ENCODE results near the gene UFSP2. TPM values are rescaled to one million over a fixed set of nuclear protein-coding genes. Genes with fewer than 3 reads are reported as not detected.

UFSP2 gene
- total and polyA plus RNA-seq, 2 donors (not counting 1 experiment from before 2014, with no cell fraction given), result 43.1 to 43.2 TPM

DNA sequence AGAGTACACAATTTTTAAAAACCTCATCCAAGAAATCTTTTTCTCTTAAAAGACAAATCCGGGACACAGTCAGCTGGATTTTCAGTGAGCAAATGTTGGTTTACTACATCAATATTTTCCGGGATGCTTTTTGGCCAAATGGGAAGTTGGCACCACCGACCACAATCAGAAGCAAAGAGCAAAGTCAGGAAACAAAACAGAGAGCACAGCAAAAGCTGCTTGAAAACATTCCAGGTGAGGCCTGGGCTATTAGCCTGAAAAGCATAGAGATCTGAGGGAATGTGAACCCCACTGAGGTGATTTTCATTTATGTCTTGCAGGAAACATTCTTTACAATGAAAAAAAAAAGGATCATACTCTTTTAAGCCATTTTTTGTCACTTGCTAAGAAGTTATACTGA is 63.9 kb downstream of the UFSP2 start:
- H3K4me1 ChIP-seq (ENCODE audit: control insufficient read depth, extremely low read depth, insufficient read depth, low read length), result peaks cover 3% of the 10 kb centered on the region
- no peak overlapping the region for H3K4me2 ChIP-seq (ENCODE audit: extremely low read depth, insufficient read depth, low read length)
- TF ChIP-seq EZH2 (IDR thresholded peaks at IDR 0.05; ENCODE audit: low read length, missing control alignments), result no peak
- TF ChIP-seq, protein P1, sequence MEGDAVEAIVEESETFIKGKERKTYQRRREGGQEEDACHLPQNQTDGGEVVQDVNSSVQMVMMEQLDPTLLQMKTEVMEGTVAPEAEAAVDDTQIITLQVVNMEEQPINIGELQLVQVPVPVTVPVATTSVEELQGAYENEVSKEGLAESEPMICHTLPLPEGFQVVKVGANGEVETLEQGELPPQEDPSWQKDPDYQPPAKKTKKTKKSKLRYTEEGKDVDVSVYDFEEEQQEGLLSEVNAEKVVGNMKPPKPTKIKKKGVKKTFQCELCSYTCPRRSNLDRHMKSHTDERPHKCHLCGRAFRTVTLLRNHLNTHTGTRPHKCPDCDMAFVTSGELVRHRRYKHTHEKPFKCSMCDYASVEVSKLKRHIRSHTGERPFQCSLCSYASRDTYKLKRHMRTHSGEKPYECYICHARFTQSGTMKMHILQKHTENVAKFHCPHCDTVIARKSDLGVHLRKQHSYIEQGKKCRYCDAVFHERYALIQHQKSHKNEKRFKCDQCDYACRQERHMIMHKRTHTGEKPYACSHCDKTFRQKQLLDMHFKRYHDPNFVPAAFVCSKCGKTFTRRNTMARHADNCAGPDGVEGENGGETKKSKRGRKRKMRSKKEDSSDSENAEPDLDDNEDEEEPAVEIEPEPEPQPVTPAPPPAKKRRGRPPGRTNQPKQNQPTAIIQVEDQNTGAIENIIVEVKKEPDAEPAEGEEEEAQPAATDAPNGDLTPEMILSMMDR (conservative IDR thresholded peaks at IDR 0.05 in 1 of 2, IDR thresholded peaks at IDR 0.05 in 1 of 2; ENCODE audit: low read depth in 1 of 2, low read length in 2 of 2), result no peak
- H2AFZ ChIP-seq (ENCODE audit: low read length), result no peak overlapping the region
- no peaks in the 10 kb centered on the region for H3K27me3 ChIP-seq (ENCODE audit: control insufficient read depth, insufficient read depth, low read length)
- H3K79me2 ChIP-seq (ENCODE audit: control insufficient read depth, insufficient read depth, low read length), result no peaks in the 10 kb centered on the region
- H3K27ac ChIP-seq (ENCODE audit: insufficient read depth, low read length), result no peak overlapping the region
- H3K4me3 ChIP-seq (replicated peaks in 1 of 4; ENCODE audit: control extremely low read depth in 1 of 4, insufficient read depth in 1 of 4, low read depth in 3 of 4, low read length in 4 of 4), result no peak overlapping the region
- H4K20me1 ChIP-seq (ENCODE audit: control insufficient read depth, extremely low read depth, insufficient read depth, low read length), result no peaks in the 10 kb centered on the region
- no peak for DNase-seq (ENCODE audit: low read depth in 2 of 2)
- no peak overlapping the region for H3K9ac ChIP-seq (ENCODE audit: insufficient read depth, low read length)
- H3K9me3 ChIP-seq (ENCODE audit: control insufficient read depth, insufficient read depth, low read depth, low read length), result no peaks in the 10 kb centered on the region
- H3K36me3 ChIP-seq (ENCODE audit: control insufficient read depth, insufficient read depth, low read length), result no peaks in the 10 kb centered on the region

DNA sequence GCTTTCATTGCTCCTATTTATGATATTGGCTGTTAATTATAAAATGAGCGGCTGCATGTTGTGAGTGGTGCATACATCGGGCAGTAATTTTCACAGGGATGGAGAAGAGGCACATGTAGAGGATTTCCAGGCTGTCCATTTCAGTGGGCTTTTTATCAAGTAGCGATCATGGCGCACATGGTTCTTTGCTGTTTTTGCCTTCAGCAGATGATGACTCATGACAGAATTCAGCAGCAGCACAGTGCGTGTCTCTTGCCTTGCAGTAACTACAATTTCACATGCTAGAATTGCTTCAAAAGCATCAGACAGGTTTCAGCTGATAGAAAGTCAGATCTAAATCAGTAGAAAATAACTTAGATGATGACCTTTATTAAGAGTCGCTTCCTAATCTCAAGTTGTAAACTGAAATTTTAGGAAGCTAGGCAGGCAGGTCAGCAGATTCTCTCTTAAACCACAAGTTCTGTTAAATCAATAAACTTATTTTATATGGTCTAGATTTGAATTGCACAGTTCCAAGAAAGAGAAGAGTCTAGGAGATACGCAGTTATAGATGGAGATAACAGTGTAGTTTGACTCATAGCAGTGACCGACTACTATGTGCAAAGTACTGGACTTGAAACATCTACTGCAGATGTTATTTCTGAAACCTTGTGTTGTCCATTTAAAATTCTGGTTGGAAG is 65.9 kb downstream of the UFSP2 start:
- Histone ChIP-seq H3K27ac (ENCODE audit: insufficient read depth, low read length) (no peak overlapping the region), H2AFZ (ENCODE audit: low read length) (no peak overlapping the region), H3K4me1 (ENCODE audit: control insufficient read depth, extremely low read depth, insufficient read depth, low read length) (peaks cover 3% of the 10 kb centered on the region), H3K4me3 (replicated peaks in 1 of 4; ENCODE audit: control extremely low read depth in 1 of 4, insufficient read depth in 1 of 4, low read depth in 3 of 4, low read length in 4 of 4) (no peak overlapping the region), H3K4me2 (ENCODE audit: extremely low read depth, insufficient read depth, low read length) (no peak overlapping the region), H3K9ac (ENCODE audit: insufficient read depth, low read length) (no peak overlapping the region), H3K27me3 (ENCODE audit: control insufficient read depth, insufficient read depth, low read length) (no peaks in the 10 kb centered on the region), H3K79me2 (ENCODE audit: control insufficient read depth, insufficient read depth, low read length) (no peaks in the 10 kb centered on the region), H3K36me3 (ENCODE audit: control insufficient read depth, insufficient read depth, low read length) (no peaks in the 10 kb centered on the region), H4K20me1 (ENCODE audit: control insufficient read depth, extremely low read depth, insufficient read depth, low read length) (no peaks in the 10 kb centered on the region), H3K9me3 (ENCODE audit: control insufficient read depth, insufficient read depth, low read depth, low read length) (no peaks in the 10 kb centered on the region)
- TF ChIP-seq EZH2 (IDR thresholded peaks at IDR 0.05; ENCODE audit: low read length, missing control alignments), result no peak
- DNase-seq (ENCODE audit: low read depth in 2 of 2), result peak; percentile 59 to 90

DNA sequence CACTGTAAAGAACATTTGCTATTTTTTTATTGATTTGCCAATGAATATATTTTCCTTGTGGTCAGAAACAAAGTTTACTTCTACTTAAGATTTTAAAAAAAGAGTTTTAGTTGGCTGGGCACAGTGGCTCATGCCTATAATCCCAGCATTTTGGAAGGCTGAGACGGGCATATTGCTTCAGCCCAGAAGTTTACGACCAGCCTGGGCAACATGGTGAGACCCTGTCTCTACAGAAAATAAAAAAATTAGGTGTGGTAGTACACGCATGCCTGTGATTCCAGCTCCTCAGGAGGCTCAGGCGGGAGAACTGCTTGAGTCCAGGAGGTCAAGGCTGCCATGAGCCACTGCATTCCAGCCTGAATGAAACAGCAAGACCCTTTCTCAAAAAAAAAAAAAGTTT is 66.8 kb downstream of the UFSP2 start:
- DNase-seq (ENCODE audit: low read depth in 2 of 2), result peak in 1 of 2 donors; percentile 92
- Histone ChIP-seq H3K27me3 (ENCODE audit: control insufficient read depth, insufficient read depth, low read length) (no peaks in the 10 kb centered on the region), H3K79me2 (ENCODE audit: control insufficient read depth, insufficient read depth, low read length) (no peaks in the 10 kb centered on the region), H2AFZ (ENCODE audit: low read length) (no peak overlapping the region), H3K4me1 (ENCODE audit: control insufficient read depth, extremely low read depth, insufficient read depth, low read length) (peaks cover 3% of the 10 kb centered on the region), H4K20me1 (ENCODE audit: control insufficient read depth, extremely low read depth, insufficient read depth, low read length) (no peaks in the 10 kb centered on the region), H3K9me3 (ENCODE audit: control insufficient read depth, insufficient read depth, low read depth, low read length) (no peaks in the 10 kb centered on the region), H3K27ac (ENCODE audit: insufficient read depth, low read length) (no peak overlapping the region), H3K4me3 (replicated peaks in 1 of 4; ENCODE audit: control extremely low read depth in 1 of 4, insufficient read depth in 1 of 4, low read depth in 3 of 4, low read length in 4 of 4) (no peak overlapping the region), H3K4me2 (ENCODE audit: extremely low read depth, insufficient read depth, low read length) (no peak overlapping the region), H3K9ac (ENCODE audit: insufficient read depth, low read length) (no peak overlapping the region), H3K36me3 (ENCODE audit: control insufficient read depth, insufficient read depth, low read length) (no peaks in the 10 kb centered on the region)
- no peak for TF ChIP-seq EZH2 (IDR thresholded peaks at IDR 0.05; ENCODE audit: low read length, missing control alignments)
- TF ChIP-seq, protein P1 (conservative IDR thresholded peaks at IDR 0.05 in 1 of 2, IDR thresholded peaks at IDR 0.05 in 1 of 2; ENCODE audit: low read depth in 1 of 2, low read length in 2 of 2), result no peak
